ENCODE data around the gene ALKBH3.

The ALKBH3 gene

GRCh38 chr11:43898574-43898973 is 17.9 kb downstream of the ALKBH3 start:
- DNase-seq: no peak

- no peak for DNase-seq
These were observed 18.5 kb downstream of the ALKBH3 start for GRCh38 chr11:43899094-43899493.

GRCh38 chr11:43901551-43901950 is 20.9 kb downstream of the ALKBH3 start:
- no peak for DNase-seq

GRCh38 chr11:43903078-43903477 is 22.4 kb downstream of the ALKBH3 start:
- DNase-seq: no peak

GRCh38 chr11:43903969-43904368 is 23.3 kb downstream of the ALKBH3 start:
- DNase-seq: no peak

GRCh38 chr11:43904742-43905535 is 24.3 kb downstream of the ALKBH3 start:
- DNase-seq: no peak

GRCh38 chr11:43905813-43906241 is 25.2 kb downstream of the ALKBH3 start:
- no peak for DNase-seq

GRCh38 chr11:43907028-43907975 is 26.7 kb downstream of the ALKBH3 start:
- no peak for DNase-seq

GRCh38 chr11:43908191-43908590 is 27.6 kb downstream of the ALKBH3 start:
- DNase-seq: no peak

- no peak for DNase-seq
These were observed 28.1 kb downstream of the ALKBH3 start for GRCh38 chr11:43908683-43909082.

- DNase-seq: no peak
These were observed 33.3 kb downstream of the ALKBH3 start for GRCh38 chr11:43913829-43914380.

- no peak for DNase-seq
These were observed 33.8 kb downstream of the ALKBH3 start for GRCh38 chr11:43914466-43914865.

GRCh38 chr11:43916621-43917020 is 36.0 kb downstream of the ALKBH3 start:
- DNase-seq: no peak

GRCh38 chr11:43917851-43918250 is 37.2 kb downstream of the ALKBH3 start:
- no peak for DNase-seq

GRCh38 chr11:43918662-43919061 is 38.0 kb downstream of the ALKBH3 start:
- DNase-seq: no peak

- no peak for DNase-seq
These were observed 39.4 kb downstream of the ALKBH3 start for GRCh38 chr11:43919852-43920597.

GRCh38 chr11:43920598-43921419 is 40.2 kb downstream of the ALKBH3 start:
- DNase-seq: no peak

- DNase-seq: no peak
These were observed 41.1 kb downstream of the ALKBH3 start for GRCh38 chr11:43921561-43922294.

- no peak for DNase-seq
These were observed 41.6 kb downstream of the ALKBH3 start for GRCh38 chr11:43922295-43922648.

GRCh38 chr11:43922744-43923405 is 42.2 kb downstream of the ALKBH3 start:
- DNase-seq: no peak

Measured in activated CD8-positive, alpha-beta memory T cell treated with anti-CD3 and anti-CD28 coated beads for 24 hours (primary cell).